HCT116 (cell line): Measurements from ENCODE around the gene SLAMF1. TPM values are rescaled to one million over a fixed set of nuclear protein-coding genes. Genes with fewer than 3 reads are reported as not detected.

Experiments
- ATAC-seq: fragments of 200-7000 bp; cut with Tn5 transposase; 2 replicates; pipeline ENCODE4 v1.9.1; 2020; ENCODE audit warnings: mild to moderate bottlenecking, moderate library complexity
- BruUV-seq: library from RNA; stranded (reverse); fragments of 400-500 nt; replicated peaks from 2 replicates; lab custom pipeline; 2021; lab: Mats Ljungman, UMichigan
- CTCF ChIA-PET: fragments of 300-600 bp; sonication (Branson Sonifier 250); formaldehyde crosslinking; loops from one replicate; lab custom pipeline; 2021; ENCODE audit warnings: antibody characterized with exemption; lab: Charles Lee
- POLR2A ChIA-PET: fragments of 300-600, 350-600 bp; sonication (Branson Sonifier 250); formaldehyde crosslinking; loops from one replicate; lab custom pipeline; 2021; ENCODE audit warnings: antibody characterized with exemption; lab: Charles Lee
- RAD21 ChIA-PET, 2 experiments: fragments of 300-600 bp; sonication (Branson Sonifier 250); formaldehyde crosslinking; loops; one replicate each; lab custom pipeline; 2023; ENCODE audit warnings: low total read pairs in 2 of 2; ENCODE audit not compliant: uncharacterized antibody in 2 of 2, unreplicated experiment in 2 of 2, low non-redundant PET in 1 of 2; lab: Charles Lee
- DNase-seq: peaks from one replicate; pipeline ENCODE4 v3.0.0-alpha.2; 2010; ENCODE audit warnings: low read depth, low spot score
- H2AFZ ChIP-seq: fragments of 200-600 bp; shearing (Covaris generic), sonication (generic); 2 replicates; pipeline ENCODE4 v1.6.1; 2017; ENCODE audit warnings: low read depth, mixed run types, mixed read lengths, antibody characterized with exemption, low read length; ENCODE audit not compliant: poor library complexity, severe bottlenecking
- H3K27ac ChIP-seq: 2 replicates; pipeline ENCODE4 v1.5.1; 2012; ENCODE audit warnings: low read depth, low read length
- H3K27me3 ChIP-seq: fragments of 200-600 bp; sonication (generic); 2 replicates; pipeline ENCODE4 v1.6.1; 2016; ENCODE audit warnings: mixed run types, low read length, mixed read lengths; ENCODE audit not compliant: insufficient read depth
- H3K36me3 ChIP-seq, 2 experiments: fragments of 200-500 bp in 1 of 2; fragments of 200-600 bp in 1 of 2; sonication (Bioruptor generic) in 1 of 2; sonication (generic) in 1 of 2; 2 replicates each; pipeline versions ENCODE4 v1.5.1 to v1.6.1; 2014 to 2016; ENCODE audit warnings: low read length in 2 of 2, inconsistent platforms in 1 of 2, mixed read lengths in 1 of 2, mixed run types in 1 of 2; ENCODE audit not compliant: insufficient read depth in 2 of 2, control insufficient read depth in 1 of 2
- H3K4me1 ChIP-seq, 2 experiments: fragments of 200-600 bp in 1 of 2; sonication (generic) in 1 of 2; 2 replicates each; pipeline versions ENCODE4 v1.5.1 to v1.6.1; 2012 to 2017; ENCODE audit warnings: low read length in 2 of 2, inconsistent platforms in 1 of 2, mild to moderate bottlenecking in 1 of 2, mixed read lengths in 1 of 2, mixed run types in 1 of 2, moderate library complexity in 1 of 2; ENCODE audit not compliant: insufficient read depth in 2 of 2, control insufficient read depth in 1 of 2
- H3K4me2 ChIP-seq: fragments of 200-600 bp; sonication (generic); 2 replicates; pipeline ENCODE4 v1.6.1; 2017; ENCODE audit warnings: mixed run types, low read length, mixed read lengths
- H3K4me3 ChIP-seq, 2 experiments: fragments of 200-600 bp in 1 of 2; sonication (generic) in 1 of 2; replicated peaks in 1 of 2; 2 replicates each; pipeline ENCODE4 v1.5.1; 2011 to 2016; ENCODE audit warnings: low read length in 2 of 2, control low read depth in 1 of 2, low read depth in 1 of 2, mild to moderate bottlenecking in 1 of 2, mixed read lengths in 1 of 2, mixed run types in 1 of 2
- H3K79me2 ChIP-seq: fragments of 200-600 bp; sonication (generic); 2 replicates; pipeline ENCODE4 v1.6.1; 2017; ENCODE audit warnings: mild to moderate bottlenecking, mixed run types, low read length, moderate library complexity, mixed read lengths; ENCODE audit not compliant: insufficient read depth
- H3K9ac ChIP-seq: fragments of 200-600 bp; sonication (generic); 2 replicates; pipeline ENCODE4 v1.6.1; 2016; ENCODE audit warnings: low read length, mixed read lengths
- H3K9me2 ChIP-seq: fragments of 200-600 bp; sonication (generic), shearing (Covaris generic); 2 replicates; pipeline ENCODE4 v1.6.1; 2017; ENCODE audit warnings: mixed run types, mild to moderate bottlenecking, moderate library complexity; ENCODE audit not compliant: insufficient read depth
- H3K9me3 ChIP-seq, 2 experiments: fragments of 200-500 bp in 1 of 2; fragments of 200-600 bp in 1 of 2; sonication (Bioruptor generic) in 1 of 2; sonication (generic) in 1 of 2; 2 replicates each; pipeline ENCODE4 v1.6.1; 2014 to 2017; ENCODE audit warnings: low read length in 2 of 2, mixed read lengths in 2 of 2, inconsistent platforms in 1 of 2, low read depth in 1 of 2, mild to moderate bottlenecking in 1 of 2, mixed run types in 1 of 2, moderate library complexity in 1 of 2; ENCODE audit not compliant: control insufficient read depth in 1 of 2, insufficient read depth in 1 of 2
- H4K20me1 ChIP-seq: fragments of 200-600 bp; sonication (generic), shearing (Covaris generic); 2 replicates; pipeline ENCODE4 v1.6.1; 2017; ENCODE audit warnings: mixed run types, mild to moderate bottlenecking, moderate library complexity; ENCODE audit not compliant: insufficient read depth
- CBX3 ChIP-seq: IDR thresholded peaks from 2 replicates; pipeline ENCODE4 v1.6.1; 2012; ENCODE audit warnings: low read depth
- CEBPB ChIP-seq: IDR thresholded peaks from 2 replicates; pipeline ENCODE4 v1.6.1; 2012; ENCODE audit warnings: low read depth
- EGR1 ChIP-seq: IDR thresholded peaks from 2 replicates; pipeline ENCODE4 v1.6.1; 2012; ENCODE audit warnings: low read depth
- ELF1 ChIP-seq: IDR thresholded peaks from 2 replicates; pipeline ENCODE4 v1.6.1; 2012; ENCODE audit warnings: low read depth, borderline replicate concordance
- EZH2 ChIP-seq: fragments of 200-600 bp; sonication (generic); IDR thresholded peaks from 2 replicates; pipeline ENCODE4 v1.6.1; 2017; ENCODE audit warnings: antibody characterized with exemption, mixed run types
- EZH2phosphoT487 ChIP-seq: fragments of 200-600 bp; IDR thresholded peaks from 2 replicates; pipeline ENCODE4 v1.6.1; 2018; ENCODE audit warnings: antibody characterized with exemption, borderline replicate concordance
- FOSL1 ChIP-seq: IDR thresholded peaks from 2 replicates; pipeline ENCODE4 v1.6.1; 2012; ENCODE audit warnings: low read depth
- JUND ChIP-seq: IDR thresholded peaks from 2 replicates; pipeline ENCODE4 v1.6.1; 2012
- POLR2A ChIP-seq: IDR thresholded peaks from 2 replicates; pipeline ENCODE4 v1.7.0; 2011; ENCODE audit warnings: borderline replicate concordance; ENCODE audit not compliant: insufficient read depth, insufficient read length; ENCODE audit errors: extremely low read depth
- POLR2AphosphoS5 ChIP-seq: IDR thresholded peaks from 2 replicates; pipeline ENCODE4 v1.6.1; 2011; ENCODE audit warnings: mild to moderate bottlenecking, low read depth, low read length, moderate library complexity
- SP1 ChIP-seq: IDR thresholded peaks from 2 replicates; pipeline ENCODE4 v1.6.1; 2012; ENCODE audit warnings: low read depth
- SRF ChIP-seq: IDR thresholded peaks from 2 replicates; pipeline ENCODE4 v1.6.1; 2012; ENCODE audit warnings: low read depth
- YY1 ChIP-seq: IDR thresholded peaks from 2 replicates; pipeline ENCODE4 v1.6.1; 2011; ENCODE audit warnings: low read length, low read depth, moderate library complexity, mild to moderate bottlenecking; ENCODE audit not compliant: insufficient replicate concordance; ENCODE audit errors: extremely low read depth
- ZFX ChIP-seq: fragments of 450-650 bp; IDR thresholded peaks from 2 replicates; pipeline ENCODE4 v1.6.1; 2017
- ZNF274 ChIP-seq: fragments of 200-500 bp; sonication (Bioruptor generic); IDR thresholded peaks from 2 replicates; pipeline ENCODE4 v1.6.1; 2014; ENCODE audit warnings: mild to moderate bottlenecking, low read depth, low read length, inconsistent platforms
- intact Hi-C: fragments of 100-400 bp; cut with micrococcal nuclease; formaldehyde crosslinking; loops from 2 replicates; pipeline ENCODE4 v1.10.0; 2022
- total RNA-seq: library from RNA; stranded (reverse); gene quantifications from one replicate; pipeline ENCODE4 v1.2.1, GENCODE V29; 2021; ENCODE audit not compliant: unreplicated experiment
- TF ChIP-seq, protein P1 (sequence below): IDR thresholded peaks from 2 replicates; pipeline ENCODE4 v1.6.1; 2012
- TF ChIP-seq, protein P2 (sequence below): IDR thresholded peaks from 2 replicates; pipeline ENCODE4 v1.6.1; 2011; ENCODE audit warnings: mild to moderate bottlenecking, low read length, moderate library complexity; ENCODE audit not compliant: insufficient replicate concordance; ENCODE audit errors: extremely low read depth
- TF ChIP-seq, protein P3 (sequence below), 3 experiments: fragments of 200-600 bp in 1 of 3; sonication (generic) in 1 of 3; IDR thresholded peaks in 2 of 3; conservative IDR thresholded peaks in 1 of 3; 2 replicates each; pipeline ENCODE4 v1.5.1; 2012 to 2017; ENCODE audit warnings: low read depth in 2 of 3, low read length in 2 of 3, antibody characterized with exemption in 1 of 3, borderline replicate concordance in 1 of 3, control low read depth in 1 of 3, mild to moderate bottlenecking in 1 of 3, mixed read lengths in 1 of 3, mixed run types in 1 of 3, moderate library complexity in 1 of 3; ENCODE audit not compliant: insufficient read depth in 1 of 3
- TF ChIP-seq, protein P4 (sequence below): IDR thresholded peaks from 2 replicates; pipeline ENCODE4 v1.6.1; 2012; ENCODE audit warnings: low read depth
- TF ChIP-seq, protein P5 (sequence below): IDR thresholded peaks from 2 replicates; pipeline ENCODE4 v1.6.1; 2012

SLAMF1 gene
- total RNA-seq, 1 experiment from 2014 or later: 0.30 TPM

DNA sequence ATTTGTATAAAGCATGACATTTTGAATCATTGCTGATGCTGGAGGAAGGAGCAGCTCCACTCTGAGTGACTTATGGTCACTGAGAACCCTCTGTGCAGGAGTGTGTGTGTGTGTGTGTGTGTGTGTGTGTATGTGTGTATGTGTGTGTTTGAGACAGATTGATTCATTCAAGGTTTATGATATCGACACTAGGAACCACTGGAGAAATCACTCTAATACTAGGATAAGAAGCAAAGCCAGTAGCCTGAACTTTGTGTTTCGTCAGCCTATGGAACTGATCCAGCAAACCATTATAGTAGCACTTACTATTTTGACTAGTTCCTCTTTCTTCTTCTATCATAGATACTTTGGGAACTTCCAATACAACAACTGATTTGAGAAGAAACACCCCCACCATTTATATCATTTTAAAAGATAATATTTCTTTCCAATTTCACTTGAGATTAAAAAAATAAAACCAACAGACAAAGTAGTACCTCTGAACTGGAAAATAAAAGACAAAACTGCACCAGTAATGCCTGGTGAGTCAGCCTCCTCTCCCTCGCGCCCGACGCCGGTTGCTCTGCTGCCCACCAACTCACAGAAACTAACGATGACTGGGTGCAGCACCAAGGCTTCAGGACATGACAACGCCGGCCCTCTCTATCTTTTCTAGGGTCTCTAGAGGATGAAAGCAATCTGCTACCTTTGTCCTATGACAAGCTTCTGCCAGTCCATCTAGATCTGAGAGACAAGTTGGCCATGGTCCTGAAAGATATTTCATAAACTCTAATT, 20.9 kb downstream of the SLAMF1 start:
- POLR2A ChIA-PET: no interaction called here
- Histone ChIP-seq H3K9ac (no peak overlapping the region), H3K36me3 (no peaks in the 10 kb centered on the region), H3K79me2 (no peaks in the 10 kb centered on the region), H3K27ac (no peak overlapping the region), H3K4me2 (no peak overlapping the region), H3K9me3 (no peaks in the 10 kb centered on the region), H3K4me1 (no peaks in the 10 kb centered on the region), H3K4me3 (no peak overlapping the region), H3K9me2 (no peaks in the 10 kb centered on the region), H4K20me1 (no peaks in the 10 kb centered on the region), H2AFZ (no peak overlapping the region), H3K27me3 (no peaks in the 10 kb centered on the region; the same call in 1 of the 2 replicates)
- DNase-seq (no peak), ATAC-seq (no peak)
- CTCF ChIA-PET: no interaction called here
- RAD21 ChIA-PET: no interaction called here
- TF ChIP-seq YY1 (no peak), ELF1 (no peak), SRF (no peak), EZH2phosphoT487 (no peak), EGR1 (no peak), ZFX (no peak), CEBPB (no peak), ZNF274 (no peak), JUND (no peak), POLR2A (no peak), EZH2 (no peak), FOSL1 (no peak), CBX3 (no peak), POLR2AphosphoS5 (no peak), SP1 (no peak)
- TF ChIP-seq, protein P1, sequence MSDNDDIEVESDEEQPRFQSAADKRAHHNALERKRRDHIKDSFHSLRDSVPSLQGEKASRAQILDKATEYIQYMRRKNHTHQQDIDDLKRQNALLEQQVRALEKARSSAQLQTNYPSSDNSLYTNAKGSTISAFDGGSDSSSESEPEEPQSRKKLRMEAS: no peak
- TF ChIP-seq, protein P2, sequence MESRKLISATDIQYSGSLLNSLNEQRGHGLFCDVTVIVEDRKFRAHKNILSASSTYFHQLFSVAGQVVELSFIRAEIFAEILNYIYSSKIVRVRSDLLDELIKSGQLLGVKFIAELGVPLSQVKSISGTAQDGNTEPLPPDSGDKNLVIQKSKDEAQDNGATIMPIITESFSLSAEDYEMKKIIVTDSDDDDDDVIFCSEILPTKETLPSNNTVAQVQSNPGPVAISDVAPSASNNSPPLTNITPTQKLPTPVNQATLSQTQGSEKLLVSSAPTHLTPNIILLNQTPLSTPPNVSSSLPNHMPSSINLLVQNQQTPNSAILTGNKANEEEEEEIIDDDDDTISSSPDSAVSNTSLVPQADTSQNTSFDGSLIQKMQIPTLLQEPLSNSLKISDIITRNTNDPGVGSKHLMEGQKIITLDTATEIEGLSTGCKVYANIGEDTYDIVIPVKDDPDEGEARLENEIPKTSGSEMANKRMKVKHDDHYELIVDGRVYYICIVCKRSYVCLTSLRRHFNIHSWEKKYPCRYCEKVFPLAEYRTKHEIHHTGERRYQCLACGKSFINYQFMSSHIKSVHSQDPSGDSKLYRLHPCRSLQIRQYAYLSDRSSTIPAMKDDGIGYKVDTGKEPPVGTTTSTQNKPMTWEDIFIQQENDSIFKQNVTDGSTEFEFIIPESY: no peak
- TF ChIP-seq, protein P3, sequence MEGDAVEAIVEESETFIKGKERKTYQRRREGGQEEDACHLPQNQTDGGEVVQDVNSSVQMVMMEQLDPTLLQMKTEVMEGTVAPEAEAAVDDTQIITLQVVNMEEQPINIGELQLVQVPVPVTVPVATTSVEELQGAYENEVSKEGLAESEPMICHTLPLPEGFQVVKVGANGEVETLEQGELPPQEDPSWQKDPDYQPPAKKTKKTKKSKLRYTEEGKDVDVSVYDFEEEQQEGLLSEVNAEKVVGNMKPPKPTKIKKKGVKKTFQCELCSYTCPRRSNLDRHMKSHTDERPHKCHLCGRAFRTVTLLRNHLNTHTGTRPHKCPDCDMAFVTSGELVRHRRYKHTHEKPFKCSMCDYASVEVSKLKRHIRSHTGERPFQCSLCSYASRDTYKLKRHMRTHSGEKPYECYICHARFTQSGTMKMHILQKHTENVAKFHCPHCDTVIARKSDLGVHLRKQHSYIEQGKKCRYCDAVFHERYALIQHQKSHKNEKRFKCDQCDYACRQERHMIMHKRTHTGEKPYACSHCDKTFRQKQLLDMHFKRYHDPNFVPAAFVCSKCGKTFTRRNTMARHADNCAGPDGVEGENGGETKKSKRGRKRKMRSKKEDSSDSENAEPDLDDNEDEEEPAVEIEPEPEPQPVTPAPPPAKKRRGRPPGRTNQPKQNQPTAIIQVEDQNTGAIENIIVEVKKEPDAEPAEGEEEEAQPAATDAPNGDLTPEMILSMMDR (IDR thresholded peaks at IDR 0.05 in 2 of 3, conservative IDR thresholded peaks at IDR 0.05 in 1 of 3; ENCODE audit: borderline replicate concordance in 1 of 3, insufficient read depth in 1 of 3, low read depth in 2 of 3, low read length in 2 of 3): no peak
- TF ChIP-seq, protein P4, sequence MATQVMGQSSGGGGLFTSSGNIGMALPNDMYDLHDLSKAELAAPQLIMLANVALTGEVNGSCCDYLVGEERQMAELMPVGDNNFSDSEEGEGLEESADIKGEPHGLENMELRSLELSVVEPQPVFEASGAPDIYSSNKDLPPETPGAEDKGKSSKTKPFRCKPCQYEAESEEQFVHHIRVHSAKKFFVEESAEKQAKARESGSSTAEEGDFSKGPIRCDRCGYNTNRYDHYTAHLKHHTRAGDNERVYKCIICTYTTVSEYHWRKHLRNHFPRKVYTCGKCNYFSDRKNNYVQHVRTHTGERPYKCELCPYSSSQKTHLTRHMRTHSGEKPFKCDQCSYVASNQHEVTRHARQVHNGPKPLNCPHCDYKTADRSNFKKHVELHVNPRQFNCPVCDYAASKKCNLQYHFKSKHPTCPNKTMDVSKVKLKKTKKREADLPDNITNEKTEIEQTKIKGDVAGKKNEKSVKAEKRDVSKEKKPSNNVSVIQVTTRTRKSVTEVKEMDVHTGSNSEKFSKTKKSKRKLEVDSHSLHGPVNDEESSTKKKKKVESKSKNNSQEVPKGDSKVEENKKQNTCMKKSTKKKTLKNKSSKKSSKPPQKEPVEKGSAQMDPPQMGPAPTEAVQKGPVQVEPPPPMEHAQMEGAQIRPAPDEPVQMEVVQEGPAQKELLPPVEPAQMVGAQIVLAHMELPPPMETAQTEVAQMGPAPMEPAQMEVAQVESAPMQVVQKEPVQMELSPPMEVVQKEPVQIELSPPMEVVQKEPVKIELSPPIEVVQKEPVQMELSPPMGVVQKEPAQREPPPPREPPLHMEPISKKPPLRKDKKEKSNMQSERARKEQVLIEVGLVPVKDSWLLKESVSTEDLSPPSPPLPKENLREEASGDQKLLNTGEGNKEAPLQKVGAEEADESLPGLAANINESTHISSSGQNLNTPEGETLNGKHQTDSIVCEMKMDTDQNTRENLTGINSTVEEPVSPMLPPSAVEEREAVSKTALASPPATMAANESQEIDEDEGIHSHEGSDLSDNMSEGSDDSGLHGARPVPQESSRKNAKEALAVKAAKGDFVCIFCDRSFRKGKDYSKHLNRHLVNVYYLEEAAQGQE: no peak
- TF ChIP-seq, protein P5, sequence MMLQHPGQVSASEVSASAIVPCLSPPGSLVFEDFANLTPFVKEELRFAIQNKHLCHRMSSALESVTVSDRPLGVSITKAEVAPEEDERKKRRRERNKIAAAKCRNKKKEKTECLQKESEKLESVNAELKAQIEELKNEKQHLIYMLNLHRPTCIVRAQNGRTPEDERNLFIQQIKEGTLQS: no peak
- BruUV-seq: no TSS peak
- intact Hi-C loops: no loop called here
